HCT116 (cell line): Measurements from ENCODE around the gene TENM3. TPM values are rescaled to one million over a fixed set of nuclear protein-coding genes. Genes with fewer than 3 reads are reported as not detected.

Source experiments
- ATAC-seq: fragments of 200-7000 bp; cut with Tn5 transposase; 2 replicates; pipeline ENCODE4 v1.9.1; 2020; ENCODE audit warnings: mild to moderate bottlenecking, moderate library complexity
- BruUV-seq: library from RNA; stranded (reverse); fragments of 400-500 nt; replicated peaks from 2 replicates; lab custom pipeline; 2021; lab: Mats Ljungman, UMichigan
- CTCF ChIA-PET: fragments of 300-600 bp; sonication (Branson Sonifier 250); formaldehyde crosslinking; loops from one replicate; lab custom pipeline; 2021; ENCODE audit warnings: antibody characterized with exemption; lab: Charles Lee
- POLR2A ChIA-PET: fragments of 300-600, 350-600 bp; sonication (Branson Sonifier 250); formaldehyde crosslinking; loops from one replicate; lab custom pipeline; 2021; ENCODE audit warnings: antibody characterized with exemption; lab: Charles Lee
- RAD21 ChIA-PET, 2 experiments: fragments of 300-600 bp; sonication (Branson Sonifier 250); formaldehyde crosslinking; loops; one replicate each; lab custom pipeline; 2023; ENCODE audit warnings: low total read pairs in 2 of 2; ENCODE audit not compliant: uncharacterized antibody in 2 of 2, unreplicated experiment in 2 of 2, low non-redundant PET in 1 of 2; lab: Charles Lee
- DNase-seq: peaks from one replicate; pipeline ENCODE4 v3.0.0-alpha.2; 2010; ENCODE audit warnings: low read depth, low spot score
- H2AFZ ChIP-seq: fragments of 200-600 bp; shearing (Covaris generic), sonication (generic); 2 replicates; pipeline ENCODE4 v1.6.1; 2017; ENCODE audit warnings: low read depth, mixed run types, mixed read lengths, antibody characterized with exemption, low read length; ENCODE audit not compliant: poor library complexity, severe bottlenecking
- H3K27ac ChIP-seq: 2 replicates; pipeline ENCODE4 v1.5.1; 2012; ENCODE audit warnings: low read depth, low read length
- H3K27me3 ChIP-seq: fragments of 200-600 bp; sonication (generic); 2 replicates; pipeline ENCODE4 v1.6.1; 2016; ENCODE audit warnings: mixed run types, low read length, mixed read lengths; ENCODE audit not compliant: insufficient read depth
- H3K36me3 ChIP-seq, 2 experiments: fragments of 200-500 bp in 1 of 2; fragments of 200-600 bp in 1 of 2; sonication (Bioruptor generic) in 1 of 2; sonication (generic) in 1 of 2; 2 replicates each; pipeline versions ENCODE4 v1.5.1 to v1.6.1; 2014 to 2016; ENCODE audit warnings: low read length in 2 of 2, inconsistent platforms in 1 of 2, mixed read lengths in 1 of 2, mixed run types in 1 of 2; ENCODE audit not compliant: insufficient read depth in 2 of 2, control insufficient read depth in 1 of 2
- H3K4me1 ChIP-seq, 2 experiments: fragments of 200-600 bp in 1 of 2; sonication (generic) in 1 of 2; 2 replicates each; pipeline versions ENCODE4 v1.5.1 to v1.6.1; 2012 to 2017; ENCODE audit warnings: low read length in 2 of 2, inconsistent platforms in 1 of 2, mild to moderate bottlenecking in 1 of 2, mixed read lengths in 1 of 2, mixed run types in 1 of 2, moderate library complexity in 1 of 2; ENCODE audit not compliant: insufficient read depth in 2 of 2, control insufficient read depth in 1 of 2
- H3K4me2 ChIP-seq: fragments of 200-600 bp; sonication (generic); 2 replicates; pipeline ENCODE4 v1.6.1; 2017; ENCODE audit warnings: mixed run types, low read length, mixed read lengths
- H3K4me3 ChIP-seq, 2 experiments: fragments of 200-600 bp in 1 of 2; sonication (generic) in 1 of 2; replicated peaks in 1 of 2; 2 replicates each; pipeline ENCODE4 v1.5.1; 2011 to 2016; ENCODE audit warnings: low read length in 2 of 2, control low read depth in 1 of 2, low read depth in 1 of 2, mild to moderate bottlenecking in 1 of 2, mixed read lengths in 1 of 2, mixed run types in 1 of 2
- H3K79me2 ChIP-seq: fragments of 200-600 bp; sonication (generic); 2 replicates; pipeline ENCODE4 v1.6.1; 2017; ENCODE audit warnings: mild to moderate bottlenecking, mixed run types, low read length, moderate library complexity, mixed read lengths; ENCODE audit not compliant: insufficient read depth
- H3K9ac ChIP-seq: fragments of 200-600 bp; sonication (generic); 2 replicates; pipeline ENCODE4 v1.6.1; 2016; ENCODE audit warnings: low read length, mixed read lengths
- H3K9me2 ChIP-seq: fragments of 200-600 bp; sonication (generic), shearing (Covaris generic); 2 replicates; pipeline ENCODE4 v1.6.1; 2017; ENCODE audit warnings: mixed run types, mild to moderate bottlenecking, moderate library complexity; ENCODE audit not compliant: insufficient read depth
- H3K9me3 ChIP-seq, 2 experiments: fragments of 200-500 bp in 1 of 2; fragments of 200-600 bp in 1 of 2; sonication (Bioruptor generic) in 1 of 2; sonication (generic) in 1 of 2; 2 replicates each; pipeline ENCODE4 v1.6.1; 2014 to 2017; ENCODE audit warnings: low read length in 2 of 2, mixed read lengths in 2 of 2, inconsistent platforms in 1 of 2, low read depth in 1 of 2, mild to moderate bottlenecking in 1 of 2, mixed run types in 1 of 2, moderate library complexity in 1 of 2; ENCODE audit not compliant: control insufficient read depth in 1 of 2, insufficient read depth in 1 of 2
- H4K20me1 ChIP-seq: fragments of 200-600 bp; sonication (generic), shearing (Covaris generic); 2 replicates; pipeline ENCODE4 v1.6.1; 2017; ENCODE audit warnings: mixed run types, mild to moderate bottlenecking, moderate library complexity; ENCODE audit not compliant: insufficient read depth
- CBX3 ChIP-seq: IDR thresholded peaks from 2 replicates; pipeline ENCODE4 v1.6.1; 2012; ENCODE audit warnings: low read depth
- ELF1 ChIP-seq: IDR thresholded peaks from 2 replicates; pipeline ENCODE4 v1.6.1; 2012; ENCODE audit warnings: low read depth, borderline replicate concordance
- EZH2 ChIP-seq: fragments of 200-600 bp; sonication (generic); IDR thresholded peaks from 2 replicates; pipeline ENCODE4 v1.6.1; 2017; ENCODE audit warnings: antibody characterized with exemption, mixed run types
- EZH2phosphoT487 ChIP-seq: fragments of 200-600 bp; IDR thresholded peaks from 2 replicates; pipeline ENCODE4 v1.6.1; 2018; ENCODE audit warnings: antibody characterized with exemption, borderline replicate concordance
- POLR2A ChIP-seq: IDR thresholded peaks from 2 replicates; pipeline ENCODE4 v1.7.0; 2011; ENCODE audit warnings: borderline replicate concordance; ENCODE audit not compliant: insufficient read depth, insufficient read length; ENCODE audit errors: extremely low read depth
- POLR2AphosphoS5 ChIP-seq: IDR thresholded peaks from 2 replicates; pipeline ENCODE4 v1.6.1; 2011; ENCODE audit warnings: mild to moderate bottlenecking, low read depth, low read length, moderate library complexity
- RAD21 ChIP-seq: IDR thresholded peaks from 2 replicates; pipeline ENCODE4 v1.6.1; 2012; ENCODE audit warnings: low read depth, mild to moderate bottlenecking
- SIN3A ChIP-seq: IDR thresholded peaks from 2 replicates; pipeline ENCODE4 v1.6.1; 2012; ENCODE audit warnings: low read depth
- TCF7L2 ChIP-seq: IDR thresholded peaks from 2 replicates; pipeline ENCODE4 v1.7.0; 2011; ENCODE audit warnings: borderline replicate concordance, inconsistent platforms; ENCODE audit not compliant: insufficient read depth, insufficient read length; ENCODE audit errors: extremely low read depth
- YY1 ChIP-seq: IDR thresholded peaks from 2 replicates; pipeline ENCODE4 v1.6.1; 2011; ENCODE audit warnings: low read length, low read depth, moderate library complexity, mild to moderate bottlenecking; ENCODE audit not compliant: insufficient replicate concordance; ENCODE audit errors: extremely low read depth
- ZFX ChIP-seq: fragments of 450-650 bp; IDR thresholded peaks from 2 replicates; pipeline ENCODE4 v1.6.1; 2017
- ZNF274 ChIP-seq: fragments of 200-500 bp; sonication (Bioruptor generic); IDR thresholded peaks from 2 replicates; pipeline ENCODE4 v1.6.1; 2014; ENCODE audit warnings: mild to moderate bottlenecking, low read depth, low read length, inconsistent platforms
- intact Hi-C: fragments of 100-400 bp; cut with micrococcal nuclease; formaldehyde crosslinking; loops from 2 replicates; pipeline ENCODE4 v1.10.0; 2022
- total RNA-seq: library from RNA; stranded (reverse); gene quantifications from one replicate; pipeline ENCODE4 v1.2.1, GENCODE V29; 2021; ENCODE audit not compliant: unreplicated experiment
- TF ChIP-seq, protein P1 (sequence below): IDR thresholded peaks from 2 replicates; pipeline ENCODE4 v1.6.1; 2012
- TF ChIP-seq, protein P2 (sequence below): IDR thresholded peaks from 2 replicates; pipeline ENCODE4 v1.6.1; 2012; ENCODE audit warnings: low read depth

Gene TENM3
- total RNA-seq, 1 experiment from 2014 or later = 0.54 TPM

DNA sequence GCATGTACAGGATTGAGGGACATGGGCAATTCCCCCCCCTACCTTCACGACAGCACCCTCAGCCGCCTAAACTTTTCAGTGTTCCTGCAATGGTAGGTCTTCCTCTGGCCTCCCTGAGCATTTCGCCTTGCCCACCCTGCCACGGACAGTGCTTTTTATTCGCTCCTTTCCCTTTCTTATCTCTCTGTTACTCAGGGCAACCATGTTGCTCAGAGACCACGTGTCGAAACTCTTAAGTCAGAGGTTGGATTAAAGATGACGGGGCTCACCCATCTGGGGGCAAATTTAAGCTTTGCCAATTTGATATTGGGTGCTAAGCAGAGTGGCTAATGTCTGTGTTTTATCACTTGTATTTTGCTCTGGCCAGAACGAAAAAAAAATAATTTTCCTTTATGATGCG, 20.4 kb downstream of the TENM3 start (continued):
- TF ChIP-seq EZH2 (no peak), CBX3 (no peak), POLR2AphosphoS5 (no peak), ZFX (no peak), ELF1 (no peak), TCF7L2 (no peak)
- TF ChIP-seq, protein P1, sequence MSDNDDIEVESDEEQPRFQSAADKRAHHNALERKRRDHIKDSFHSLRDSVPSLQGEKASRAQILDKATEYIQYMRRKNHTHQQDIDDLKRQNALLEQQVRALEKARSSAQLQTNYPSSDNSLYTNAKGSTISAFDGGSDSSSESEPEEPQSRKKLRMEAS = no peak

DNA sequence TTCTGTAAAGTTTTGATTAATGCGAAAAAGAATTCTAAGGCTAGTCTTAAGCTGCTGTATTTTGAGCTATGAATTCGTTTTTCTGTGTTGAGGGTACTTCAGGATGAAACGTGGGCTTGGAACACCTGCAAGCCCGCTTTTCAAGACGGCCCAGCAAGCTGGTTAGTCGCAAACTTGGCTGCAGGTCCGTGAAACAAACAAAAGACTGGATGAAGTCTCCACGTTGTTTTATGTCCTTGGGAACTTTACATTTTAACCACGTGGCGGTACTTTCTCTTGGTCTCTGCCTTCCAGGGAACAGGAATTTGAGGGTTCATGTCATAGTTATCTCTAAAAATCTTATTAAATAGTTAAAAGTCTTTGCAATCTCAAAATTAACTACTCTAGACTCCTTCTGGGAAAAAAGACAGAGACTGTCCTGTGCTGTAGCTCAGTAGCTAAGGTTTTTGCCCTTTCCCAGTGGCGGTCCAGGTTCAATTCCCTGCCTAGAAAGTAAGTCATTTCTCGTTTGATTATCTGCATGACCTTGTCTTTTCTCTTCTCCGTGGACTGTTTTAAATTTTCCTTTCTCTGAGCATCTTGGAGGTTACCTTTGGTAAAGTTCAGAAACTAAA, 21.0 kb downstream of the TENM3 start:
- H2AFZ ChIP-seq = no peak overlapping the region
- H3K79me2 ChIP-seq = no peaks in the 10 kb centered on the region
- CTCF ChIA-PET = no interaction called here
- H3K4me1 ChIP-seq = no peaks in the 10 kb centered on the region
- no peaks in the 10 kb centered on the region for H4K20me1 ChIP-seq
- no peak overlapping the region for H3K4me3 ChIP-seq
- BruUV-seq = no TSS peak
- H3K9me3 ChIP-seq = no peaks in the 10 kb centered on the region
- no peak overlapping the region for H3K4me2 ChIP-seq
- ATAC-seq (no peak), DNase-seq (no peak)
- no peaks in the 10 kb centered on the region for H3K36me3 ChIP-seq
- no peaks in the 10 kb centered on the region for H3K9me2 ChIP-seq
- TF ChIP-seq POLR2A (no peak), ZNF274 (no peak), EZH2phosphoT487 (no peak), YY1 (no peak), RAD21 (no peak), POLR2AphosphoS5 (no peak), EZH2 (no peak), SIN3A (no peak)
- TF ChIP-seq, protein P2, sequence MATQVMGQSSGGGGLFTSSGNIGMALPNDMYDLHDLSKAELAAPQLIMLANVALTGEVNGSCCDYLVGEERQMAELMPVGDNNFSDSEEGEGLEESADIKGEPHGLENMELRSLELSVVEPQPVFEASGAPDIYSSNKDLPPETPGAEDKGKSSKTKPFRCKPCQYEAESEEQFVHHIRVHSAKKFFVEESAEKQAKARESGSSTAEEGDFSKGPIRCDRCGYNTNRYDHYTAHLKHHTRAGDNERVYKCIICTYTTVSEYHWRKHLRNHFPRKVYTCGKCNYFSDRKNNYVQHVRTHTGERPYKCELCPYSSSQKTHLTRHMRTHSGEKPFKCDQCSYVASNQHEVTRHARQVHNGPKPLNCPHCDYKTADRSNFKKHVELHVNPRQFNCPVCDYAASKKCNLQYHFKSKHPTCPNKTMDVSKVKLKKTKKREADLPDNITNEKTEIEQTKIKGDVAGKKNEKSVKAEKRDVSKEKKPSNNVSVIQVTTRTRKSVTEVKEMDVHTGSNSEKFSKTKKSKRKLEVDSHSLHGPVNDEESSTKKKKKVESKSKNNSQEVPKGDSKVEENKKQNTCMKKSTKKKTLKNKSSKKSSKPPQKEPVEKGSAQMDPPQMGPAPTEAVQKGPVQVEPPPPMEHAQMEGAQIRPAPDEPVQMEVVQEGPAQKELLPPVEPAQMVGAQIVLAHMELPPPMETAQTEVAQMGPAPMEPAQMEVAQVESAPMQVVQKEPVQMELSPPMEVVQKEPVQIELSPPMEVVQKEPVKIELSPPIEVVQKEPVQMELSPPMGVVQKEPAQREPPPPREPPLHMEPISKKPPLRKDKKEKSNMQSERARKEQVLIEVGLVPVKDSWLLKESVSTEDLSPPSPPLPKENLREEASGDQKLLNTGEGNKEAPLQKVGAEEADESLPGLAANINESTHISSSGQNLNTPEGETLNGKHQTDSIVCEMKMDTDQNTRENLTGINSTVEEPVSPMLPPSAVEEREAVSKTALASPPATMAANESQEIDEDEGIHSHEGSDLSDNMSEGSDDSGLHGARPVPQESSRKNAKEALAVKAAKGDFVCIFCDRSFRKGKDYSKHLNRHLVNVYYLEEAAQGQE = no peak
- POLR2A ChIA-PET = no interaction called here
- H3K9ac ChIP-seq = no peak overlapping the region
- intact Hi-C loops = no loop called here
- RAD21 ChIA-PET = no interaction called here
- no peak overlapping the region for H3K27ac ChIP-seq
- H3K27me3 ChIP-seq = peaks cover 9% of the 10 kb centered on the region; the same call in 1 of the 2 replicates
